ENCODE measurements around the gene CCDC201.
"Not testable (repeated sequence)": the region's sequence is repeated elsewhere in the genome, so short reads cannot be mapped to it uniquely, and the experiment has no call there.

CCDC201 gene

DNA sequence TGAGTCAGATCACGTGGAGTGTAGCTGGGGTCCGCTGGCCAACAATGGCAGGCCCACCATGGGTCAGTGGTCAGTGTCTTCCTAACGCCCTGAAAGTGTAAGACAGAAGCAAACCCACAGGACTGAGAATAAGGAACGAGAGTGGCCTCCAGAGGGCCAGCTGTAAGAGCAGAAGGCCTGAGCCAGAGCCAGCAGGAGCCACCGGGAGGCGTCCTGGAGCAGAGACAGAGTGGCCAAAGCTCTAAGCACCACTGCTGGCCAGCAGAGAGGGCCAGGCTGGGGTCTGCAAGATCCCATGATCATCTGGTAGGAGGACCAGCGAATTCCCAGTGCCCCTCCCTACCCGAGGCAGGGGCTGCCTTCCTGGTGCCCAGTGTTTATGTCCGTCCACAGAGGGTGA lies 9.2 kb downstream of the CCDC201 start:
- TF ChIP-seq, protein P1, sequence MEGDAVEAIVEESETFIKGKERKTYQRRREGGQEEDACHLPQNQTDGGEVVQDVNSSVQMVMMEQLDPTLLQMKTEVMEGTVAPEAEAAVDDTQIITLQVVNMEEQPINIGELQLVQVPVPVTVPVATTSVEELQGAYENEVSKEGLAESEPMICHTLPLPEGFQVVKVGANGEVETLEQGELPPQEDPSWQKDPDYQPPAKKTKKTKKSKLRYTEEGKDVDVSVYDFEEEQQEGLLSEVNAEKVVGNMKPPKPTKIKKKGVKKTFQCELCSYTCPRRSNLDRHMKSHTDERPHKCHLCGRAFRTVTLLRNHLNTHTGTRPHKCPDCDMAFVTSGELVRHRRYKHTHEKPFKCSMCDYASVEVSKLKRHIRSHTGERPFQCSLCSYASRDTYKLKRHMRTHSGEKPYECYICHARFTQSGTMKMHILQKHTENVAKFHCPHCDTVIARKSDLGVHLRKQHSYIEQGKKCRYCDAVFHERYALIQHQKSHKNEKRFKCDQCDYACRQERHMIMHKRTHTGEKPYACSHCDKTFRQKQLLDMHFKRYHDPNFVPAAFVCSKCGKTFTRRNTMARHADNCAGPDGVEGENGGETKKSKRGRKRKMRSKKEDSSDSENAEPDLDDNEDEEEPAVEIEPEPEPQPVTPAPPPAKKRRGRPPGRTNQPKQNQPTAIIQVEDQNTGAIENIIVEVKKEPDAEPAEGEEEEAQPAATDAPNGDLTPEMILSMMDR (conservative IDR thresholded peaks at IDR 0.05; ENCODE audit: low read length), result no peak; the same call in 1 of the 2 replicates
- DNase-seq (ENCODE audit: low read depth), result no peak
- H3K4me3 ChIP-seq (ENCODE audit: low read length), result no peak overlapping the region

- not testable (repeated sequence) for H3K4me3 ChIP-seq (ENCODE audit: low read length); DNase-seq (ENCODE audit: low read depth)
Measured at GRCh38 chr7:45856888-45857287, 16.0 kb downstream of the CCDC201 start.

GRCh38 chr7:45855680-45856079 lies 17.2 kb downstream of the CCDC201 start:
- DNase-seq (ENCODE audit: low read depth); H3K4me3 ChIP-seq (ENCODE audit: low read length): not testable (repeated sequence)

DNA sequence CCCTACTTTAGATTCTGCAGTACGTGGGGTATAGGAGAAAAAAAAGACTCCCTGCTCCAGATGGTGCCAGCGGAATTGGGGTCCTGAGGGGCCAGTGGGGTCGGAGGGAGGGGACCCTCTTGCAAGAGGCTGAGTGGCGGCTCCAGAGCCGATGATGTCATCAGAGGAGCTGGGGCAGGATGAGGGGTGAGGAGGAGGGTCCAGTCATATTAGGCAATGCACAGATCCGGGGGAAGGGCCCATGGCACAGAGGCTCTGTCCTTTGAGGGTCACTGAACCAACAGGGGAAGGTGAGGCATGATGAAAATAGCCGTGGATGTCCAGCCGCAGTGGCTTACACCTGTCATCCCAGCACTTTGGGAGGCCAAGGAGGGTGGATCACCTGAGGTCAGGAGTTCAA lies 19.4 kb downstream of the CCDC201 start:
- H3K4me3 ChIP-seq (ENCODE audit: low read length); DNase-seq (ENCODE audit: low read depth): not testable (repeated sequence)

GRCh38 chr7:45852984-45853383 lies 19.9 kb downstream of the CCDC201 start:
- H3K4me3 ChIP-seq (ENCODE audit: low read length); DNase-seq (ENCODE audit: low read depth): not testable (repeated sequence)

GRCh38 chr7:45848734-45849133 lies 24.1 kb downstream of the CCDC201 start:
- H3K4me3 ChIP-seq (ENCODE audit: low read length); DNase-seq (ENCODE audit: low read depth): not testable (repeated sequence)

- DNase-seq (ENCODE audit: low read depth); H3K4me3 ChIP-seq (ENCODE audit: low read length): not testable (repeated sequence)
Measured at GRCh38 chr7:45846536-45846935, 26.3 kb downstream of the CCDC201 start.

- not testable (repeated sequence) for H3K4me3 ChIP-seq (ENCODE audit: low read length); DNase-seq (ENCODE audit: low read depth)
Measured at GRCh38 chr7:45841926-45842717, 30.8 kb downstream of the CCDC201 start.

GRCh38 chr7:45838852-45839251 lies 34.0 kb downstream of the CCDC201 start:
- not testable (repeated sequence) for H3K4me3 ChIP-seq (ENCODE audit: low read length); DNase-seq (ENCODE audit: low read depth)

GRCh38 chr7:45832433-45833177 lies 40.3 kb downstream of the CCDC201 start:
- peak; percentile 85 for DNase-seq (ENCODE audit: low read depth)
- not testable (repeated sequence) for H3K4me3 ChIP-seq (ENCODE audit: low read length)

DNA sequence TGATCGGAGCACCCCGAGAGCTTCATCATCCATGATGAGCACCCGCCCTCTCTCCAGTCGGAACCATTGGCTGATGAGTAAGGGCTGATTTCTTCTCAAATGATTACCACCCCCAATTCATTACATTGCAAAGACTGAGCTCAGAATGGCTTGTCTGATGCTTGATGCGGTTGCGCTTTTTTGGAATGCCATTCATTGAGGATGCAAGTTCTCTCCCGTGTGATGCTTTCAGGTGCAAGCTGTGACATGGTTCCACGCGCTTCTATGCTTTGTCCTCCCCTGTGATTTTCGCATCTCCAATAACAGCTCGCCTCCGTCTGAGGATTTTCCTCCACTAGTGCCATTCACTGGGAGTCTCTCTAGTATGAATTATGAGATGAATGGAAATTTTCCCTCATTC lies 43.0 kb downstream of the CCDC201 start:
- DNase-seq (ENCODE audit: low read depth); H3K4me3 ChIP-seq (ENCODE audit: low read length): not testable (repeated sequence)

- not testable (repeated sequence) for DNase-seq (ENCODE audit: low read depth); H3K4me3 ChIP-seq (ENCODE audit: low read length)
Measured at GRCh38 chr7:45827731-45828130, 45.2 kb downstream of the CCDC201 start.

DNA sequence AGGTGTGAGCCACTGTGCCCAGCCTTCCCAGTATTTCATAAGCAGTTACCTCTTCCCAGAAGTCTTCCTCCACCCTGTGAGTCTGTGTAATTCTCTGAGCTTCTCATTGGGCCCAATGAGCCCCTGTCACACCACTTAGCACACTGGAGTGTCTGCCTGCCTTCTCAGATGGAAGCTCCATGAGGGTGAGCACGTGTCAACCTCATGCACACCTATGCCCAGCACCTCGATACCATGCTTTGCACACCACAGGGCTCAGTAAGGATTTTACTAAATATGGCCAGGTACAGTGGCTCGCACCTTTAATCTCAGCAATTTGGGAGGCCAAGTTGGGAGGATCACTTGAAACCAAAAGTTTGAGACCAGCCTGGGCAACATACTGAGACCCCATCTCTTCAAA lies 46.3 kb downstream of the CCDC201 start:
- H3K4me3 ChIP-seq (ENCODE audit: low read length); DNase-seq (ENCODE audit: low read depth): not testable (repeated sequence)

GRCh38 chr7:45818763-45819162 lies 54.1 kb downstream of the CCDC201 start:
- DNase-seq (ENCODE audit: low read depth); H3K4me3 ChIP-seq (ENCODE audit: low read length): not testable (repeated sequence)

DNA sequence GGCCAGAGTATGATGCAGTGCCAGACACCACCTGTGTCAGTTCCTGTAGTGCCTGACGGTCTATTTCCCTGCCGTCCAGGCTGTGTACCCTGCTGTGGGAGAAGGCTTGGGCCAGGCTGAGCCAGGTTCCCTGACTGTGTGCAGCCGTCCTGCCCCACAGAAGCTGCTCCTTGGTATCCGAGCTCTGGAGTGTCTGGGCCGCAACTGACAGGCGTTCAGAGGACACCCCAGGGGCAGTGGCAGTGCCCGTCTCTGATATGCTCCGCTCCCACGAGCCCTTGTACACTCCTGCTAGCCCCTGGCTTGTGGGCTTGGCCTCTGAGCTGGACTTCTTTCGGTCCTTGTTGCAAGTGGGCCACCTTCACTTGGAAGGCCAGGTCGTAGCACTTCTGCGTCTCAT lies 55.0 kb downstream of the CCDC201 start:
- H3K4me3 ChIP-seq (ENCODE audit: low read length); DNase-seq (ENCODE audit: low read depth): not testable (repeated sequence)

DNA sequence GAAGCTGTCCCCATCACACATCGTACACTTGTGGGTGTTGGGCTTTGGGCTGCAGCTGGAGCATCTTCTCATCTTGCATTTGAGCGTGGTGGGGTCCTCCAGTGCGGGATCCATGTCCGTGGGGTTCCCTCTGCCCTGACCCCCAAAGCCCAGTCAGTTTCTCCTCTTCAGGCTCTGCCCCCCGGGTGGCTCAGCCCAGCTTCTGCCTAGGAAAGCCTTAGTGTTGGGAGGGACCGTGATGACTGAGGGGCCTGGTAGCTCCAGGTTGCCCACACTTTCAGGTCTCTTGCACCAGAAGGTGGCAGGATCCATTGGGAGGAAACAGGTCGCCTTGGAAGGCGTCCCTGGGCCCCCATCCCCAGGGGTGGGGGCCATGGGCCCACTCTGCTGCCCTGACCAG lies 55.9 kb downstream of the CCDC201 start:
- not testable (repeated sequence) for H3K4me3 ChIP-seq (ENCODE audit: low read length); DNase-seq (ENCODE audit: low read depth)

DNA sequence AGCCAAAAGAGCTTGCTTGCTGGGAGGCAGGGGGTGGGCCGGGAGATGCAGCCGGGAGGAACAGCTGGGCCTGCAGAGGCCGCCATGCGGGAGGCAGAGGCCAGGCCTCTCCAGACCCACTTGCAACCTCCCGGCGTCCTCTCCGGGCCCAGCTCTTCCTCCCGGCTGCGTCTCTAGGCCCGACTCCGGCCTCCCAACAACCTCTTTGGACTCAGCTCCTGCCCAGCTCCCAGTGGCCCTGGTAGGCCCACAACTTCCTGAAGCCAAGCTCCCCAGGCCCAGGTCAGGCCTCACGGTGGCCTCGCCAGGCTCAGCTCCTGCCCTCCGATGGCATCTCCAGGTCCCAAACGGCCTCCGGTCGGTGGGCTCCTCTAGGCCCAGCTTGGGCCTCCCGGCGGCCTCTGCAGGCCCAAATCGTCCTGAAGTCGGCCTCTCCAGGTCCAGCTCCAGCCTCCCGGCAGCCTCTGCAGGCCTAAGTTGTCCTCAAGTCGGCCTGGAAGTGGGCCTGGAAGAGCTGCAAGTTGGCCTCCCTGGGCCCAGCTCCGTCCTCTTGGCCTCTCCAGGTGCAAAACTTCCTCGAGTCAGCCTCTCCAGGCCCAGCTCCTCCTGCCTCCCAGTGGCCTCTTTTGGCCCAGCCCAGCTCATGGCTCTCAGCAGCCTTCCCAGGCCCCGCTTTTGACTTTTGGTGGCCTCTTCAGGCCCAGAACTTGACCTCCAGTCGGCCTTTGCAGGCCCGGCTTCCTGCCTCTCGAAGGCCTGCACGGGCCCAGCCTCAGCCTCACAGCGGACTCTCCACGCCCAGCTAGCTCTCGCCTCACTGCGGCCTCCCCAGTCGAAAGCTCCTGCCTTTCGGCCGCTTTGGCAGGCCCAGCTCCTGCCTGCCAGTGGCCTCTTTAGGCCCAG lies 58.4 kb downstream of the CCDC201 start:
- H3K4me3 ChIP-seq (ENCODE audit: low read length); DNase-seq (ENCODE audit: low read depth): not testable (repeated sequence)

GRCh38 chr7:45813771-45814170 lies 59.1 kb downstream of the CCDC201 start:
- H3K4me3 ChIP-seq (ENCODE audit: low read length); DNase-seq (ENCODE audit: low read depth): not testable (repeated sequence)
